Neural progenitor cell (in vitro differentiated cells): ENCODE data around the gene KCNC1. TPM values are rescaled to one million over a fixed set of nuclear protein-coding genes. Genes with fewer than 3 reads are reported as not detected.

Experiments used
- DNase-seq: peaks from one replicate; pipeline ENCODE4 v3.0.0-alpha.2; 2016; ENCODE audit warnings: low spot score
- H2AFZ ChIP-seq: fragments of 200-600 bp; sonication (generic); replicated peaks from 2 replicates; pipeline ENCODE4 v1.6.1; 2016; ENCODE audit warnings: antibody characterized with exemption
- H3F3A ChIP-seq: fragments of 200-600 bp; sonication (generic); 2 replicates; pipeline ENCODE4 v1.6.1; 2016; ENCODE audit warnings: antibody characterized with exemption, low read depth
- H3K27ac ChIP-seq: fragments of 200-600 bp; sonication (generic); 2 replicates; pipeline ENCODE4 v1.5.1; 2016; ENCODE audit warnings: mild to moderate bottlenecking
- H3K27me3 ChIP-seq: fragments of 200-600 bp; sonication (generic); 2 replicates; pipeline ENCODE4 v1.6.1; 2016; ENCODE audit warnings: mild to moderate bottlenecking, moderate library complexity
- H3K36me3 ChIP-seq: fragments of 200-600 bp; sonication (generic); 2 replicates; pipeline ENCODE4 v1.5.1; 2016
- H3K4me1 ChIP-seq: fragments of 200-600 bp; sonication (generic); 2 replicates; pipeline ENCODE4 v1.6.1; 2016; ENCODE audit warnings: mixed run types
- H3K4me2 ChIP-seq: fragments of 200-600 bp; sonication (generic); 2 replicates; pipeline ENCODE4 v1.6.1; 2016
- H3K4me3 ChIP-seq: fragments of 200-600 bp; sonication (generic); 2 replicates; pipeline ENCODE4 v1.5.1; 2016
- H3K79me2 ChIP-seq: fragments of 200-600 bp; sonication (generic); 2 replicates; pipeline ENCODE4 v1.6.1; 2016; ENCODE audit warnings: low read depth
- H3K9ac ChIP-seq: fragments of 200-600 bp; sonication (generic); 2 replicates; pipeline ENCODE4 v1.6.1; 2016
- H3K9me3 ChIP-seq: fragments of 200-600 bp; sonication (generic); 2 replicates; pipeline ENCODE4 v1.5.1; 2016; ENCODE audit warnings: low read depth
- H4K20me1 ChIP-seq: fragments of 200-600 bp; sonication (generic); 2 replicates; pipeline ENCODE4 v1.6.1; 2016; ENCODE audit warnings: low read depth
- H3K27ac Mint-ChIP-seq: 3 replicates; pipeline ENCODE4 v1.8.0; 2021; ENCODE audit warnings: mixed read lengths
- H3K27me3 Mint-ChIP-seq: 2 replicates; pipeline ENCODE4 v1.8.0; 2022; ENCODE audit warnings: low read depth, mild to moderate bottlenecking, inconsistent platforms, moderate library complexity, mixed read lengths; ENCODE audit not compliant: insufficient read depth
- H3K36me3 Mint-ChIP-seq: 3 replicates; pipeline ENCODE4 v1.8.0; 2021; ENCODE audit warnings: mixed read lengths
- H3K4me1 Mint-ChIP-seq: 3 replicates; pipeline ENCODE4 v1.8.0; 2021; ENCODE audit warnings: mixed read lengths
- H3K4me3 Mint-ChIP-seq: 3 replicates; pipeline ENCODE4 v1.8.0; 2021; ENCODE audit warnings: mild to moderate bottlenecking, moderate library complexity, mixed read lengths
- H3K9me3 Mint-ChIP-seq: 3 replicates; pipeline ENCODE4 v1.8.0; 2020; ENCODE audit warnings: mixed read lengths
- EZH2 ChIP-seq: fragments of 200-600 bp; sonication (generic); IDR thresholded peaks from 2 replicates; pipeline ENCODE4 v1.6.1; 2017; ENCODE audit warnings: antibody characterized with exemption, mild to moderate bottlenecking, moderate library complexity
- EZH2phosphoT487 ChIP-seq: fragments of 200-600 bp; sonication (generic); IDR thresholded peaks from 2 replicates; pipeline ENCODE4 v1.6.1; 2017; ENCODE audit warnings: antibody characterized with exemption
- total RNA-seq: library from RNA; depleted of rRNA; stranded (reverse); fragments of >200 nt; gene quantifications from 2 replicates; pipeline ENCODE4 v1.2.3, GENCODE V29; 2015; ENCODE audit warnings: low replicate concordance
- TF ChIP-seq, protein P1 (sequence below): fragments of 200-600 bp; sonication (generic); IDR thresholded peaks from 2 replicates; pipeline ENCODE4 v1.5.1; 2017; ENCODE audit warnings: antibody characterized with exemption, mild to moderate bottlenecking

Gene KCNC1
- total RNA-seq, 1 donor from 2014 or later, result 0.04 TPM

DNA sequence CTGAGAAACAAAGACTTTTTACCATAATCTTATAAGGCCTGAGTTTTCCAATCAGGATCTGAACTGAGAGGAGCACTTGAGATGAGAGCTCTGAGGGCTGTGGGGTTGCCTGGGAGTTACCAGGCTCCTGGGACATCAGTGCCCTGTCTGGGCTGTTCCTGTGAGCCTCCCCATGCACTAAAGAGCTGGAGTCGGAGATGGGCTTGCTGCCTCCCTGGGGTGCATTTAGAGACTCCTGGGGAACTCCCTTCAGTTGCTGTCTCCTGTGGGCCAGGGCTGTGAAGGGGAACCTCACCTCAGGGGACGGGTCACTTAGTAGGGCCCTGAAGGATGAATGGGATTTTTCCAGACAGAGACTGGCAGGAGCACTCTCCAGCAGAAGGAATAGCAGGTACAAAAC is 33.3 kb downstream of the KCNC1 start:
- Histone ChIP-seq H3K27me3 (no peaks in the 10 kb centered on the region), H3K4me3 (no peak overlapping the region), H4K20me1 (peaks cover 8% of the 10 kb centered on the region), H2AFZ (no peak overlapping the region), H3K9ac (no peak overlapping the region), H3K9me3 (no peaks in the 10 kb centered on the region), H3K4me1 (peaks cover 33% of the 10 kb centered on the region), H3K36me3 (no peaks in the 10 kb centered on the region), H3K79me2 (no peaks in the 10 kb centered on the region), H3F3A (peaks cover 26% of the 10 kb centered on the region), H3K4me2 (no peak overlapping the region), H3K27ac (no peak overlapping the region)
- no peak for DNase-seq
- Mint-ChIP-seq H3K4me3 (no peak overlapping the region), H3K27me3 (peaks cover 20% of the 10 kb centered on the region), H3K36me3 (peaks cover 13% of the 10 kb centered on the region), H3K27ac (peak overlapping the region; percentile 58), H3K4me1 (peaks cover 47% of the 10 kb centered on the region), H3K9me3 (no peaks in the 10 kb centered on the region)
- TF ChIP-seq EZH2phosphoT487 (no peak), EZH2 (no peak)
- TF ChIP-seq, protein P1, sequence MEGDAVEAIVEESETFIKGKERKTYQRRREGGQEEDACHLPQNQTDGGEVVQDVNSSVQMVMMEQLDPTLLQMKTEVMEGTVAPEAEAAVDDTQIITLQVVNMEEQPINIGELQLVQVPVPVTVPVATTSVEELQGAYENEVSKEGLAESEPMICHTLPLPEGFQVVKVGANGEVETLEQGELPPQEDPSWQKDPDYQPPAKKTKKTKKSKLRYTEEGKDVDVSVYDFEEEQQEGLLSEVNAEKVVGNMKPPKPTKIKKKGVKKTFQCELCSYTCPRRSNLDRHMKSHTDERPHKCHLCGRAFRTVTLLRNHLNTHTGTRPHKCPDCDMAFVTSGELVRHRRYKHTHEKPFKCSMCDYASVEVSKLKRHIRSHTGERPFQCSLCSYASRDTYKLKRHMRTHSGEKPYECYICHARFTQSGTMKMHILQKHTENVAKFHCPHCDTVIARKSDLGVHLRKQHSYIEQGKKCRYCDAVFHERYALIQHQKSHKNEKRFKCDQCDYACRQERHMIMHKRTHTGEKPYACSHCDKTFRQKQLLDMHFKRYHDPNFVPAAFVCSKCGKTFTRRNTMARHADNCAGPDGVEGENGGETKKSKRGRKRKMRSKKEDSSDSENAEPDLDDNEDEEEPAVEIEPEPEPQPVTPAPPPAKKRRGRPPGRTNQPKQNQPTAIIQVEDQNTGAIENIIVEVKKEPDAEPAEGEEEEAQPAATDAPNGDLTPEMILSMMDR, result no peak

DNA sequence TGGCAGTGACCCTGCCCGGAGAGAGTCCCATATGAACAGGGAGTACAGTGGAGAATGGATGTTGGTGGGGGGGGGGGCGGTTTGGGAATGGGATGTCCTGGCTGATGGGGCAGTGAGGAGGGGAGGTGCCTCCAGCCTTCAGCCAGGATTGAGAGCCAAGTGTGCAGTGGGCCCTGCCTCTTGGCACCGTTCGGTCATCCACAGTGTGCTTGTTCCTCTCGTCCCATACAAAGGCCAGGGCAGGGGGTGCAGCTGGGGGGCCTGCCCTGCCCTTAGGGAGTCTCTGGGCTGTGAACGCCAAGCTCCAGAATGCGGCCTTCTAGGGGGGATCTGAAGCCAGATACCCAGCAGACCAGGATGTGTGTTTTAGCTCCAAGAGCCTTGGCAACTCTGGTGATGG is 34.0 kb downstream of the KCNC1 start:
- H3K9me3 Mint-ChIP-seq, result no peaks in the 10 kb centered on the region
- Histone ChIP-seq H3K4me2 (no peak overlapping the region), H4K20me1 (peaks cover 8% of the 10 kb centered on the region), H3K9ac (no peak overlapping the region), H2AFZ (no peak overlapping the region), H3K4me1 (peaks cover 33% of the 10 kb centered on the region), H3K27ac (no peak overlapping the region), H3K4me3 (no peak overlapping the region), H3K27me3 (no peaks in the 10 kb centered on the region), H3K79me2 (no peaks in the 10 kb centered on the region), H3K9me3 (no peaks in the 10 kb centered on the region), H3F3A (peaks cover 26% of the 10 kb centered on the region), H3K36me3 (no peaks in the 10 kb centered on the region)
- no peak overlapping the region for H3K27ac Mint-ChIP-seq
- H3K27me3 Mint-ChIP-seq, result peaks cover 21% of the 10 kb centered on the region
- TF ChIP-seq EZH2phosphoT487 (no peak), EZH2 (no peak)
- TF ChIP-seq, protein P1, result no peak
- H3K4me3 Mint-ChIP-seq, result no peak overlapping the region
- H3K36me3 Mint-ChIP-seq, result peaks cover 14% of the 10 kb centered on the region
- peaks cover 47% of the 10 kb centered on the region for H3K4me1 Mint-ChIP-seq
- no peak for DNase-seq

DNA sequence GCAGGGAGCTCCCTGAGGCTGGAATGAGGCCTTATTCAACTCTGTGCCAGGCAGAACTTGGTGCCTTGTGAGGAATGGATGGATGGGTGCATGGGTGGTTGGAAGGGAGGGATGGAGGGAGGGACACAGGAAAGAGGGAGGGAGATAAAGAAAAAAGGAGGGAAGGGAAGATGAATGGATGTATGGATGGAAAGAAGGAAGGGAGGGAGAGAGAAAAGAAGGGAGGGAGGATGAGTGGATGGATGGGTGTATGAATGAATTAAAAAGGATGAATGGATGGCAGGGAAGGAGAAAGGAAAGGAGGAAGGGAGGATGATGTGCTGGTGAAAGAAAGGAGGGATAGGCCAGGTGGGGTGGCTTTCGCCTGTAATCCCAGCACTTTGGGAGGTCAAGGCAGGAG is 34.6 kb downstream of the KCNC1 start:
- H2AFZ ChIP-seq, result no peak overlapping the region

More for the DNA sequence above, 34.6 kb downstream of the KCNC1 start:
- H3F3A ChIP-seq, result peaks cover 24% of the 10 kb centered on the region
- no peaks in the 10 kb centered on the region for H3K79me2 ChIP-seq
- H3K9me3 ChIP-seq, result no peaks in the 10 kb centered on the region
- no peak overlapping the region for H3K27ac ChIP-seq
- peaks cover 47% of the 10 kb centered on the region for H3K4me1 Mint-ChIP-seq
- H3K4me3 ChIP-seq, result no peak overlapping the region
- H3K27me3 ChIP-seq, result no peaks in the 10 kb centered on the region
- no peak overlapping the region for H3K4me2 ChIP-seq
- no peak overlapping the region for H3K27ac Mint-ChIP-seq
- H4K20me1 ChIP-seq, result peaks cover 8% of the 10 kb centered on the region
- H3K36me3 ChIP-seq, result no peaks in the 10 kb centered on the region
- peaks cover 38% of the 10 kb centered on the region for H3K4me1 ChIP-seq
- no peaks in the 10 kb centered on the region for H3K9me3 Mint-ChIP-seq
- DNase-seq, result no peak
- H3K4me3 Mint-ChIP-seq, result no peak overlapping the region
- TF ChIP-seq EZH2phosphoT487 (no peak), EZH2 (no peak)
- TF ChIP-seq, protein P1, result no peak
- H3K27me3 Mint-ChIP-seq, result peaks cover 18% of the 10 kb centered on the region
- no peak overlapping the region for H3K9ac ChIP-seq
- H3K36me3 Mint-ChIP-seq, result peaks cover 14% of the 10 kb centered on the region
